Measurements from ENCODE around the gene ABHD16A. TPM values are rescaled to one million over a fixed set of nuclear protein-coding genes. Genes with fewer than 3 reads are reported as not detected.

The ABHD16A gene
- total and polyA plus RNA-seq, 2 of the 13 experiments (the other 11 are each of a cell fraction or from before 2014, with no cell fraction given), result 43.5 to 45.4 TPM

DNA sequence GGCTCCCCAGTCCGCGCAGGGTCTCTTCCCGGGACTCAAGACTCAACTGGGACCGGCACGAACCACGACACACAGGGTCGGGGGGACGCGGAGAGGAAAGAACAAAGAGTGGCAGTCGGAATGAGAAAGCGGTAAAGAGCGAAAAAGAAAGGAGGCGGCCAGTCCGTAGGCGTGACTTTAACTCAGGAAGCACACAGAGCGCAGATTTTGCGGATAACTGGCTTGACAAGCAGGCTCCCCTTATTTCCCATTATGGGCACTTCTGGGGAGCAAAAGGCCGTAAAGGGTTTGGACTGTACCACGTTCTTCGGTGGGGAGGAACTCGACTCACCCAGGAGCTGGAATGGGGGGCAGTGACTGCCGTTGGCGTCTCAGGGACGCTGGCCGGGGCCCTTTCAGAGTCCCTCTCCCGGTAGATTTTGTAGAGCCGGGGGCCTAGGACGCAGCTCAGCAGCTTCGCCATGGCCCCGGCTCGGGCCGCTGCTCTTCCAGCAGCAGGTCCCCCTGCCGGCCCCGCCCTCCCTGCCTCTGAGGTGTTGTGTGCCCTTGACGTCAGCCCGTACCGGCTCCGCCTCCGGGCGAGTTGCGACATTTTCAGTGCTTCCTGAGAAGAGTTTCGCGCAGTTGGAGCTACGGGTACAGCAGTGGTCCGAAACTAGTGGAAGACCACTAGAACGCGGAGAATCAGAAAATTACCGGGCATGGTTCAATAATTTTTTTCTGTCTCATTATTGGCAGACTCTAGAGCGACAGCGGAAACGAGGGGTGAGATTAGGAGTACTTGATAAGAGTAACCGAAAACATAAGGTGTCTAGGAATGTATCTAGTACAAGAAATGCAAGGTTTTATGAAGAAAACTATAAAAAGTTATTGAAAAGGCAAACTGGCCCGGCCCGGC lies at the start of gene ABHD16A (continued):
- no peak; the same call in 1 of the 2 replicates for TF ChIP-seq NFIC (IDR thresholded peaks at IDR 0.05; ENCODE audit: low read length)
- TF ChIP-seq IKZF4 (CRISPR knock-in tag; IDR thresholded peaks at IDR 0.05; ENCODE audit: borderline replicate concordance, low read depth, not compliant biosample characterization), result no peak
- TF ChIP-seq, protein P1, sequence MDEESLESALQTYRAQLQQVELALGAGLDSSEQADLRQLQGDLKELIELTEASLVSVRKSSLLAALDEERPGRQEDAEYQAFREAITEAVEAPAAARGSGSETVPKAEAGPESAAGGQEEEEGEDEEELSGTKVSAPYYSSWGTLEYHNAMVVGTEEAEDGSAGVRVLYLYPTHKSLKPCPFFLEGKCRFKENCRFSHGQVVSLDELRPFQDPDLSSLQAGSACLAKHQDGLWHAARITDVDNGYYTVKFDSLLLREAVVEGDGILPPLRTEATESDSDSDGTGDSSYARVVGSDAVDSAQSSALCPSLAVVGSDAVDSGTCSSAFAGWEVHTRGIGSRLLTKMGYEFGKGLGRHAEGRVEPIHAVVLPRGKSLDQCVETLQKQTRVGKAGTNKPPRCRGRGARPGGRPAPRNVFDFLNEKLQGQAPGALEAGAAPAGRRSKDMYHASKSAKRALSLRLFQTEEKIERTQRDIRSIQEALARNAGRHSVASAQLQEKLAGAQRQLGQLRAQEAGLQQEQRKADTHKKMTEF (CRISPR knock-in tag; IDR thresholded peaks at IDR 0.05), result peak; percentile 96
- no peak for TF ChIP-seq ZFAT (CRISPR knock-in tag; conservative IDR thresholded peaks at IDR 0.05)
- TF ChIP-seq MYNN (CRISPR knock-in tag; IDR thresholded peaks at IDR 0.05; ENCODE audit: low read depth), result no peak; the same call in 1 of the 2 replicates
- peak; percentile 51; the same call in 1 of the 2 replicates for TF ChIP-seq ZNF772 (CRISPR knock-in tag; IDR thresholded peaks at IDR 0.05)
- peak; percentile 76 for TF ChIP-seq ZNF816 (CRISPR knock-in tag; IDR thresholded peaks at IDR 0.05; ENCODE audit: borderline replicate concordance)
- no peak for TF ChIP-seq CBX2 (IDR thresholded peaks at IDR 0.05; ENCODE audit: low read depth, low read length)
- TF ChIP-seq CBX2 (CRISPR knock-in tag; IDR thresholded peaks at IDR 0.05; ENCODE audit: low read depth), result no peak
- no peak for TF ChIP-seq ATRX (CRISPR knock-in tag; IDR thresholded peaks at IDR 0.05; ENCODE audit: borderline replicate concordance)
- TF ChIP-seq, protein P2, sequence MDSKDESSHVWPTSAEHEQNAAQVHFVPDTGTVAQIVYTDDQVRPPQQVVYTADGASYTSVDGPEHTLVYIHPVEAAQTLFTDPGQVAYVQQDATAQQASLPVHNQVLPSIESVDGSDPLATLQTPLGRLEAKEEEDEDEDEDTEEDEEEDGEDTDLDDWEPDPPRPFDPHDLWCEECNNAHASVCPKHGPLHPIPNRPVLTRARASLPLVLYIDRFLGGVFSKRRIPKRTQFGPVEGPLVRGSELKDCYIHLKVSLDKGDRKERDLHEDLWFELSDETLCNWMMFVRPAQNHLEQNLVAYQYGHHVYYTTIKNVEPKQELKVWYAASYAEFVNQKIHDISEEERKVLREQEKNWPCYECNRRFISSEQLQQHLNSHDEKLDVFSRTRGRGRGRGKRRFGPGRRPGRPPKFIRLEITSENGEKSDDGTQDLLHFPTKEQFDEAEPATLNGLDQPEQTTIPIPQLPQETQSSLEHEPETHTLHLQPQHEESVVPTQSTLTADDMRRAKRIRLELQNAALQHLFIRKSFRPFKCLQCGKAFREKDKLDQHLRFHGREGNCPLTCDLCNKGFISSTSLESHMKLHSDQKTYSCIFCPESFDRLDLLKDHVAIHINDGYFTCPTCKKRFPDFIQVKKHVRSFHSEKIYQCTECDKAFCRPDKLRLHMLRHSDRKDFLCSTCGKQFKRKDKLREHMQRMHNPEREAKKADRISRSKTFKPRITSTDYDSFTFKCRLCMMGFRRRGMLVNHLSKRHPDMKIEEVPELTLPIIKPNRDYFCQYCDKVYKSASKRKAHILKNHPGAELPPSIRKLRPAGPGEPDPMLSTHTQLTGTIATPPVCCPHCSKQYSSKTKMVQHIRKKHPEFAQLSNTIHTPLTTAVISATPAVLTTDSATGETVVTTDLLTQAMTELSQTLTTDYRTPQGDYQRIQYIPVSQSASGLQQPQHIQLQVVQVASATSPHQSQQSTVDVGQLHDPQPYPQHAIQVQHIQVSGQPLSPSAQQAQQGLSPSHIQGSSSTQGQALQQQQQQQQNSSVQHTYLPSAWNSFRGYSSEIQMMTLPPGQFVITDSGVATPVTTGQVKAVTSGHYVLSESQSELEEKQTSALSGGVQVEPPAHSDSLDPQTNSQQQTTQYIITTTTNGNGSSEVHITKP (CRISPR knock-in tag; IDR thresholded peaks at IDR 0.05; ENCODE audit: low read depth), result peak; percentile 99
- TF ChIP-seq ZNF839 (CRISPR knock-in tag; IDR thresholded peaks at IDR 0.05; ENCODE audit: borderline replicate concordance), result no peak
- no peak for TF ChIP-seq HNRNPH1 (optimal IDR thresholded peaks at IDR 0.05; ENCODE audit: low read depth, low read length)
- TF ChIP-seq, protein P3, sequence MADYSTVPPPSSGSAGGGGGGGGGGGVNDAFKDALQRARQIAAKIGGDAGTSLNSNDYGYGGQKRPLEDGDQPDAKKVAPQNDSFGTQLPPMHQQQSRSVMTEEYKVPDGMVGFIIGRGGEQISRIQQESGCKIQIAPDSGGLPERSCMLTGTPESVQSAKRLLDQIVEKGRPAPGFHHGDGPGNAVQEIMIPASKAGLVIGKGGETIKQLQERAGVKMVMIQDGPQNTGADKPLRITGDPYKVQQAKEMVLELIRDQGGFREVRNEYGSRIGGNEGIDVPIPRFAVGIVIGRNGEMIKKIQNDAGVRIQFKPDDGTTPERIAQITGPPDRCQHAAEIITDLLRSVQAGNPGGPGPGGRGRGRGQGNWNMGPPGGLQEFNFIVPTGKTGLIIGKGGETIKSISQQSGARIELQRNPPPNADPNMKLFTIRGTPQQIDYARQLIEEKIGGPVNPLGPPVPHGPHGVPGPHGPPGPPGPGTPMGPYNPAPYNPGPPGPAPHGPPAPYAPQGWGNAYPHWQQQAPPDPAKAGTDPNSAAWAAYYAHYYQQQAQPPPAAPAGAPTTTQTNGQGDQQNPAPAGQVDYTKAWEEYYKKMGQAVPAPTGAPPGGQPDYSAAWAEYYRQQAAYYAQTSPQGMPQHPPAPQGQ (CRISPR knock-in tag; IDR thresholded peaks at IDR 0.05; ENCODE audit: borderline replicate concordance), result no peak
- TF ChIP-seq SRF (IDR thresholded peaks at IDR 0.05; ENCODE audit: low read depth, low read length), result peak; percentile 59; the same call in 1 of the 2 replicates
- no peak; the same call in 1 of the 2 replicates for TF ChIP-seq ZNF274 (CRISPR knock-in tag; IDR thresholded peaks at IDR 0.05)
- TF ChIP-seq ZKSCAN8 (CRISPR knock-in tag; IDR thresholded peaks at IDR 0.05; ENCODE audit: borderline replicate concordance), result peak; percentile 79; the same call in 1 of the 2 replicates
- TF ChIP-seq NPAS2 (CRISPR knock-in tag; IDR thresholded peaks at IDR 0.05; ENCODE audit: borderline replicate concordance), result no peak
- no peak for TF ChIP-seq ZNF30 (CRISPR knock-in tag; IDR thresholded peaks at IDR 0.05)
